LoVo (cell line): ENCODE measurements around the gene RGS2.

ENCODE experiments used
- DNase-seq: peaks from one replicate; pipeline ENCODE4 v3.0.0-alpha.2; 2016; ENCODE audit warnings: low spot score

The RGS2 gene

DNA sequence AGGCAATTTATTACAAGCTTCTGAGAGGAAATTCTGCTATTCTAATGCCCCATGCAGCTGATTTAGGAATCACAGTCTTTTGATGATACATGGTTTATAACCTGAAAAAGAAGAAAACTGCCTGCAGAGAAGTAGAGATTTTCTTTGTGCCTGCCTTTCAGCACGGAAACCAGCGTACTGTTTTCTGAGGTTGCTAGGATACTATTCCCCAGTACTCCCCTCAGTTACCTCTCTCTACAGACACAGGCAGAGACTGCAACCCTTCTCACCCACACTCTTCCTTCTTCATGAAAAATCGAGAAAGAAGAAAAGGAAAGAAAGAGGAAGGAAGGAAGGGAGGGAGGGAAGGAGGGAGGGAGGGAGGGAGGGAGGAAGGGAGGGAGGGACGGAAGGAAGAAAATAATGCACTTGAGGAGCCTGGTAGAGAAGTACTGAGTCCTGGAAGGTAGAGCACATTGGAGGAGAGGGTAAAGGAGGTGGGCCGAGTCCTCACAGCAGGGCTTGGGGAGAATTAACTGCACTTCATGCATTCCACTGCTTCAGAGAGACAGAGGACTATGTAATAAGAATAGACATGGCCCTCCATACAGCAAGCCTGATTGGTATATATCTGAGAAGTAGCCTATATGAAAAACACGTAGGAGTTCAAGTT is 21.9 kb downstream of the RGS2 start:
- DNase-seq: no peak

DNA sequence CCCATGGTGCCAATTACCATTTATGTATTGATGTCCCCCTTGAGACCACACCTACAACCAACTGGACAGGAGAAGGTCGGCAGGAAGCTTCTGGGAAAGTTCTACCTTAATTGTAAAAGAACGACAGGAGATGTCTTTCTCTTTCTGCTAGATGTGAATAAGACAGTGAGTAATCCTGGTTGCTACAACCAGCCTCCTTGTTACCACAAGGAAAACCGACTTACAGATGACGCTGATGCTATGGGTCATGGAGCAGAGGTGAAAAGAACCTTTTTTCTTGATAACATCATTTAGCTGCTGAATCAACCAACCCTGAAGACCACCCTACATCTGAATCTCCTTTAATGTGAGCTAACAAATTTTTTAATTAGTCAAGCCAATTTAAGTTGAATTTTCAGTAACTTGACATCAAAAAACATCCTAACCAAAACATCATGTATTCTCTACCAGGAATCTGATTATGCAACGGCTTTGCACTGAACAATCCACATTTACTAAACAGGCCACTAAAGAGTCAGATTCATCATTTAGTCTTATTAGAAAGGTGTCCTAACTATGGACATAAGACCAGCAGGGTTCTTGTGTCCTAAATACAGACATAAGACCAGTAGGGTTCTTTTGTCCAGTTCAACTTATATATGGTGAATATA is 23.0 kb downstream of the RGS2 start:
- DNase-seq: no peak

DNA sequence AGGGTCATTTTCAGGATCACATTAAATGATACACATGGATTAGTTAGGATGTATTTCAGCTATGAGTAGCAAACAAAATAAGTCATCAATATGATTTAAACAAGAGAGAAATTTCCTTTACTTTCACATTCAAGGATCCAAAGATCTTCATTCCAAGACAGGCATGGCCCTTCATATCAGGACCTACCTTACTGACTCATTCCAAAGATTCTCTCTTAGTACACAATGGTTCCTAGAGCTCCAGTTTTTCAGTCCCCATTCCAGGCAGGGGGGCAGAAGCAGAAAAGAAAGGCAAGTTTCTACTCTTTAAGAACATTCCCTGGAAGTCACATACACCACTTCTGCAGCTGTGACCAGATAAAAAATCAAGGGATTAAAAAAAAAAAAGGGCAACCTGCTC is 23.7 kb downstream of the RGS2 start:
- no peak for DNase-seq

GRCh38 chr1:192835116-192835515 is 26.3 kb downstream of the RGS2 start:
- DNase-seq: no peak

- DNase-seq: no peak
Observed at GRCh38 chr1:192839162-192840066, 30.6 kb downstream of the RGS2 start.

DNA sequence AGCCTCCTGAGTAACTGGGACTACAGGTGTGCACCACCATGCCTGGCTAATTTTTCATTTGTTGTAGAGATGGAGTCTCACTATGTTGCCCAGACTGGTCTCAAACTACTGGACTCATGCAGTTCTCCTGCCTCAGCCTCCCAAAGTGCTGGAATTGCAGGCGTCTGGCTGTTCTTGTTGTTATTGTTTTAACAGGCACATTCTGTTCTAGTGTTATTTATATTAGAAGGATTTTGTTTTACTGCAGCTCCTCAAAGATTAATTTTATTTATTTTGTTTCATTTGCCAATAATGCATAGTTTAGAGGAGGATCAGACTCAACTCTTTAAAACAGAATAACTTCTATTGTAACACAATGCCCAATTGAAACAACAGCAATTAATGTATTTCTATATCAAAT is 35.5 kb downstream of the RGS2 start:
- DNase-seq: no peak

DNA sequence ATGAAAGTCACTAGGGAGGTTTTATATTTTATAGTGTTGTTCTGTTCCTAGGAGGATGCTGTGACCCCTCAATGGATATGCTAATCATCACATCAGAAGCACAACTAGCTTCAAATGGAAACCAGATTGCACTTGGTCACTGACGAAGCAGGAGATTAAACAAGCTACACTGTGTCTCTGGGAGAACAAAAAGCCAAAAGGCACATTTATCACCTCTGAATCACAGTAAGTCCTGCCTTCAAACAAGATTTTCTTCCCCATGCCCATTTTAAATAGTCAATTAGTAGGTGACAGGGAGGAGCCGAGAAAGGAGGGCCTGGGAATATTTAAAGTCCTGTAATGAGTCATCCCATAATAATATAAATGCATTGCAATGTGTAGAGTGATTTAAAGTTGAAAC is 38.1 kb downstream of the RGS2 start:
- DNase-seq: no peak

- DNase-seq: no peak
Observed at GRCh38 chr1:192849011-192849410, 40.2 kb downstream of the RGS2 start.

DNA sequence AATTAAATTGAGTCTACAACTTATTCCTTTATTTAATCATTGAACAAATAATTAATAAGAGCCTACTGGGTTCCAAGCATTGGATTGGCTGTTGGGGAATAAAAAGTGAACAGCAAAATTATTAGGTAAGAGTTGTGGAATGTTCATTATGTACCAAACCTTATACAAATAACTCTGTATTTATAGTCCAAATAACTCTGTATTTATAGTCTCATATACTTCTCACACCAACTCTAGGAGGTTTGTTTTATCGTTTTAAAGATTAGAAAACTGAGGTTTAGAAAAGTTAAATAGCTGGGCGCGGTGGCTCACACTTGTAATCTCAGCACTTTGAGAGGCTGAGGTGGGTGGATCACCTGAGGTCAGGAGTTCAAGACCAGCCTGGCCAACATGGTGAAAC is 40.6 kb downstream of the RGS2 start:
- DNase-seq: no peak

GRCh38 chr1:192852001-192852947 is 43.4 kb downstream of the RGS2 start:
- DNase-seq: no peak

DNA sequence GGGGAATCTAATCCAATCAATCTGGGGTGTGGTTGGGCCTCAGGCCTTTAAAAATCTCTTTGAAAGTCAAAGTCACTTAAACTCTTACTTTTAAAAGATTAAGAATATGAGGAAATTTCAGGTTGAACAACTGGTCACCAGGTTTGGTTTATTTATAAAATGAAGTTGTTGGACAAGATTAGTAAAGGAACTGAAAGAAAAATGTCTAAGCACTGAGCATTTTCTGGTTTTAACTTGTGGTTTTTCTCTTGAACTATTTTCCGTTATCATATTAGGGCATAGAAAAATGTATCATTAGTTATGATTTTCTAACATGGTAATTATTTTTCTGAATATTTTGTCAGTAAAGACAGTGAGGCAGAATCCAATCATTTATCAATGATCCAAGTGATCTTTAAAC is 49.6 kb downstream of the RGS2 start:
- DNase-seq: no peak

- no peak for DNase-seq
Observed at GRCh38 chr1:192859808-192860207, 51.0 kb downstream of the RGS2 start.

GRCh38 chr1:192860478-192861185 is 51.8 kb downstream of the RGS2 start:
- DNase-seq: no peak

GRCh38 chr1:192861860-192862259 is 53.0 kb downstream of the RGS2 start:
- DNase-seq: peak; percentile 32
